ENCODE data around the gene SMARCC1.

Gene SMARCC1

DNA sequence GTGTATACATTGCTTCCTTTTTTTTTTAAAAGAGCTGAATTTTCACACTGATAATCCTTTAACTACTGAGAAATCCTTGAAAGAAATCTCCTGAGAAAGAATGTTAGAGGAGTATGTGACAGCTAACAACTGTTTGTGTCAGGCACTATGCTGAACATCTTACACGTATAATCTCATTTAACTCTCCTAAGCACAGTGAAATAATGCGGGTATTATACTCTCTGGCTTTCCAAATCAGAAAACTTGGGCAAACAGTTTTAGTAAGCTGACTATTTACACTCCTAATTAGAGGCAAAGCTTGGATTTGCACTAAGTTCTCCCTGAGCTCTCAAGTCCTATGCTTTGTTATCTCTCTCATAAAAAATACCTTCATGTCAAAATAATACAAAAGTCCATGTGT, 69.3 kb downstream of the SMARCC1 start:
- H3K27me3 ChIP-seq (ENCODE audit: insufficient read depth, low read depth, severe bottlenecking): no peaks in the 10 kb centered on the region
- TF ChIP-seq, protein P1, sequence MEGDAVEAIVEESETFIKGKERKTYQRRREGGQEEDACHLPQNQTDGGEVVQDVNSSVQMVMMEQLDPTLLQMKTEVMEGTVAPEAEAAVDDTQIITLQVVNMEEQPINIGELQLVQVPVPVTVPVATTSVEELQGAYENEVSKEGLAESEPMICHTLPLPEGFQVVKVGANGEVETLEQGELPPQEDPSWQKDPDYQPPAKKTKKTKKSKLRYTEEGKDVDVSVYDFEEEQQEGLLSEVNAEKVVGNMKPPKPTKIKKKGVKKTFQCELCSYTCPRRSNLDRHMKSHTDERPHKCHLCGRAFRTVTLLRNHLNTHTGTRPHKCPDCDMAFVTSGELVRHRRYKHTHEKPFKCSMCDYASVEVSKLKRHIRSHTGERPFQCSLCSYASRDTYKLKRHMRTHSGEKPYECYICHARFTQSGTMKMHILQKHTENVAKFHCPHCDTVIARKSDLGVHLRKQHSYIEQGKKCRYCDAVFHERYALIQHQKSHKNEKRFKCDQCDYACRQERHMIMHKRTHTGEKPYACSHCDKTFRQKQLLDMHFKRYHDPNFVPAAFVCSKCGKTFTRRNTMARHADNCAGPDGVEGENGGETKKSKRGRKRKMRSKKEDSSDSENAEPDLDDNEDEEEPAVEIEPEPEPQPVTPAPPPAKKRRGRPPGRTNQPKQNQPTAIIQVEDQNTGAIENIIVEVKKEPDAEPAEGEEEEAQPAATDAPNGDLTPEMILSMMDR (IDR thresholded peaks at IDR 0.05; ENCODE audit: low read depth, low read length): no peak

DNA sequence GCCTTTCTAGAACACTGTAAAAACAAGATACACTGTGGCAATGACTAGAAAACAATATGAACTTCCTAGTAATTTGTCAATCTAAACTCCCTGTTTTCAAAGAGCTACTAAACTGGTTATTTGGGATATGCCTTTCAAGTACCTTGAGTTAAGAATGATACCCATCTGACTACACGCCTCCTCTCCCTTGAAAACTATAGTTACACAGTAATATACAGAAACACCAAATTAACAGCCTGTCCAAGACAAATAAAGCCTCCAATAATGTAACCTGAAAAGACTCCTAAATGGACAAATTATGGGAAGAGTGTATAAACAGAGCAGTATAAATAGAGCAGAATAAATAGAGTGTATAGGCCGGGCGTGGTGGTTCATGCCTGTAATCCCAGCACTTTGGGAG, 70.1 kb downstream of the SMARCC1 start:
- H3K27ac ChIP-seq: no peak overlapping the region
- H3K4me3 ChIP-seq (ENCODE audit: low read depth, low read length): no peak overlapping the region
- no peak for DNase-seq
- peaks cover 96% of the 10 kb centered on the region for H3K36me3 ChIP-seq
- TF ChIP-seq, protein P1 (IDR thresholded peaks at IDR 0.05; ENCODE audit: low read depth, low read length): no peak
- no peaks in the 10 kb centered on the region for H3K27me3 ChIP-seq (ENCODE audit: insufficient read depth, low read depth, severe bottlenecking)
- no peaks in the 10 kb centered on the region for H3K9me3 ChIP-seq (ENCODE audit: severe bottlenecking)

More for the DNA sequence above, 69.3 kb downstream of the SMARCC1 start:
- Histone ChIP-seq H3K36me3 (peaks cover 96% of the 10 kb centered on the region), H3K27ac (no peak overlapping the region), H3K9me3 (ENCODE audit: severe bottlenecking) (no peaks in the 10 kb centered on the region), H3K4me3 (ENCODE audit: low read depth, low read length) (no peak overlapping the region)
- DNase-seq: no peak

DNA sequence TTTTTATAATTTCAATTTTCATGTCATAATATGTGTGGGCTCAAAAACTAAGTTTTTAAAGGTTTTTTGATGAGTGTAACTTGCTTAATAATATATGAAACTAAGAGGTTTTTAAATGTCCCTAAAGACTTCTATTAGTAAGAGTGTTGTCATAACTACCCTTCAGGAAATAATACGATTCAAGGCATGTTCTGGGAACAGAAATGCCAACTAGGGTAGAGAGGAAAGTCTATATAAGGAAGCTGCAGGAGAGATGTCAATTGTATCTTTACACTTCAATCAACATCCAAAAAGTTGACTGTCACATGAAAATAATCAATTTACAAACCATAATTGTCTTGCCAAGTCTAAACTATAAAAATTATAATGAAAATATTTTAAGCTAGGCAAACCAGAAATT, 76.3 kb downstream of the SMARCC1 start:
- H3K27ac ChIP-seq: no peak overlapping the region
- H3K27me3 ChIP-seq (ENCODE audit: insufficient read depth, low read depth, severe bottlenecking): no peaks in the 10 kb centered on the region
- H3K9me3 ChIP-seq (ENCODE audit: severe bottlenecking): no peaks in the 10 kb centered on the region
- H3K4me3 ChIP-seq (ENCODE audit: low read depth, low read length): no peak overlapping the region
- no peak for DNase-seq
- TF ChIP-seq, protein P1 (IDR thresholded peaks at IDR 0.05; ENCODE audit: low read depth, low read length): no peak
- H3K36me3 ChIP-seq: peaks cover 95% of the 10 kb centered on the region

DNA sequence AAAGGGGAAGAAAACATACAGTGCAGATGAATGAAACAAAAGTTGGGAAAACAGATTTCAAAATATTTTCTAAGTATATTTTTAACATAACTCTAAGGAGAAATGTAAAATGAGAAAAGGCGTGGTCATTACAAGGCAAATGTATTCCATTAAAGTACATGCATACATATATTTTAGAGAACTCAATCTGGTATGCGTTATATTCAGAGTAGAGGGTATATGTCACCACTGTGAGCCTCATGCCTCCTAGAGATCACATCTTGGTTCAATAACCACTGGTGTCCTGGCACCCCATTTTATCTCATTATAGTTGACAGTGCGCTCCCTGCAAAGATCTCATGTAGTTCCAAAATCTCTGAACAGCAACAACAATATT, 77.5 kb downstream of the SMARCC1 start:
- H3K4me3 ChIP-seq (ENCODE audit: low read depth, low read length): no peak overlapping the region
- H3K27ac ChIP-seq: no peak overlapping the region
- DNase-seq: no peak
- no peaks in the 10 kb centered on the region for H3K27me3 ChIP-seq (ENCODE audit: insufficient read depth, low read depth, severe bottlenecking)
- no peaks in the 10 kb centered on the region for H3K9me3 ChIP-seq (ENCODE audit: severe bottlenecking)
- TF ChIP-seq, protein P1 (IDR thresholded peaks at IDR 0.05; ENCODE audit: low read depth, low read length): no peak
- peaks cover 91% of the 10 kb centered on the region for H3K36me3 ChIP-seq

DNA sequence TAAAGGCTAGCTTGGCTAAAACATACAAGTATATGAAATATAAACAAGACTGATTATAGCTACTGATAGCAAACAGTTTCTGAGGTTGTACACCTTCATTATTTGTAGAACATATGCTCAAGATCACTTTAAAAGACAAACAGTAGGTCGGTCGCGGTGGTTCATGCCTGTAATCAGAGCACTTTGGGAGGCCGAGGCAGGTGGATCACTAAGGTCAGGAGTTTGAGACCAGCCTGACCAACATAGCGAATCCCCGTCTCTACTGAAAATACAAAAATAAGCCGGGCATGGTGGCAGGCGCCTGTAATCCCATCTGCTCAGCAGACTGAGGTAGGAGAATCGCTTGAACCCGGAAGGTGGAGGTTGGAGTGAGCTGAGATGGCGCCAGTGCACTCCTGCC, 80.3 kb downstream of the SMARCC1 start:
- Histone ChIP-seq H3K4me3 (ENCODE audit: low read depth, low read length) (no peak overlapping the region), H3K36me3 (peaks cover 88% of the 10 kb centered on the region)

DNA sequence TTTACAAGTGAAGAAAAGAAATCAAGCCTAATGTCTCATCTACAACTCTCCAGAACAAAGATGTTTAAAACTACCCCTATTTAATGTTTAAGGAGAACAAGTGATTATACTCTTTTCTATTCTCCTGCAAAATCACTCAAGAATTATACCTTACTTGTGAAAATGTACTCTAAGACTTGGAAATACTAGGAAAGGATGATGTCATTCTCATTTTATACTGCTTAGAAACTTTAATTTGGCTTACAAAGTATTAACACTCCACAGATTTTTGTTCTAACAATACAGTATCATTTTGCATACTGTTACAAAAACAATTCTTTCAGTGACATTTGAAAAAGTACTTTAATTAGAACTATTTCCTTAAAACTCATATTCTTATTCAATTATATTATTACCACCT, 89.5 kb downstream of the SMARCC1 start:
- H3K27me3 ChIP-seq (ENCODE audit: insufficient read depth, low read depth, severe bottlenecking): no peaks in the 10 kb centered on the region
- H3K9me3 ChIP-seq (ENCODE audit: severe bottlenecking): no peaks in the 10 kb centered on the region
- TF ChIP-seq, protein P1 (IDR thresholded peaks at IDR 0.05; ENCODE audit: low read depth, low read length): no peak
- no peak overlapping the region for H3K27ac ChIP-seq
- H3K36me3 ChIP-seq: peaks cover 94% of the 10 kb centered on the region
- H3K4me3 ChIP-seq (ENCODE audit: low read depth, low read length): no peak overlapping the region
- DNase-seq: no peak

More for the DNA sequence above, 80.3 kb downstream of the SMARCC1 start:
- TF ChIP-seq, protein P1 (IDR thresholded peaks at IDR 0.05; ENCODE audit: low read depth, low read length): no peak
- Histone ChIP-seq H3K27me3 (ENCODE audit: insufficient read depth, low read depth, severe bottlenecking) (no peaks in the 10 kb centered on the region), H3K27ac (no peak overlapping the region), H3K9me3 (ENCODE audit: severe bottlenecking) (no peaks in the 10 kb centered on the region)
- no peak for DNase-seq

Measured in WERI-Rb-1 (cell line).